HG03469 (cell line): ENCODE results near the gene RIIAD1.
"Not testable (repeated sequence)": the region's sequence is repeated elsewhere in the genome, so short reads cannot be mapped to it uniquely, and the experiment has no call there.

ENCODE experiments used
- ATAC-seq: cut with Tn5 transposase; IDR thresholded peaks from one replicate; pipeline ENCODE4 v1.9.1; 2021; ENCODE audit warnings: mild to moderate bottlenecking, moderate library complexity, moderate number of reproducible peaks; ENCODE audit not compliant: unreplicated experiment

Gene RIIAD1

GRCh38 chr1:151720974-151721787 is at the start of gene RIIAD1:
Gene RIIAD1 (plus strand): TSS chr1:151721522. CDS start chr1:151721537, 15 bp downstream.
- no peak for ATAC-seq

GRCh38 chr1:151673407-151673806 is 47.9 kb upstream of the RIIAD1 start:
- ATAC-seq = no peak

GRCh38 chr1:151680391-151680790 is 40.9 kb upstream of the RIIAD1 start:
- ATAC-seq = no peak

GRCh38 chr1:151680826-151681225 is 40.5 kb upstream of the RIIAD1 start:
- ATAC-seq = no peak

- no peak for ATAC-seq
Observed at GRCh38 chr1:151681923-151682322, 39.4 kb upstream of the RIIAD1 start.

- not testable (repeated sequence) for ATAC-seq
Observed at GRCh38 chr1:151682901-151683300, 38.4 kb upstream of the RIIAD1 start.

GRCh38 chr1:151684128-151684527 is 37.2 kb upstream of the RIIAD1 start:
- no peak for ATAC-seq

GRCh38 chr1:151686561-151686960 is 34.8 kb upstream of the RIIAD1 start:
- no peak for ATAC-seq

- ATAC-seq = no peak
Observed at GRCh38 chr1:151689494-151689893, 31.8 kb upstream of the RIIAD1 start.

- ATAC-seq = no peak
Observed at GRCh38 chr1:151692226-151692625, 29.1 kb upstream of the RIIAD1 start.

- ATAC-seq = no peak
Observed at GRCh38 chr1:151693057-151693651, 28.2 kb upstream of the RIIAD1 start.

- ATAC-seq = no peak
Observed at GRCh38 chr1:151701515-151701914, 19.8 kb upstream of the RIIAD1 start.

GRCh38 chr1:151702936-151703335 is 18.4 kb upstream of the RIIAD1 start:
- ATAC-seq = no peak

GRCh38 chr1:151703813-151704212 is 17.5 kb upstream of the RIIAD1 start:
- no peak for ATAC-seq

GRCh38 chr1:151704246-151704645 is 17.1 kb upstream of the RIIAD1 start:
- ATAC-seq = no peak

GRCh38 chr1:151705146-151705545 is 16.2 kb upstream of the RIIAD1 start:
- no peak for ATAC-seq

GRCh38 chr1:151705753-151706463 is 15.4 kb upstream of the RIIAD1 start:
- no peak for ATAC-seq

GRCh38 chr1:151706464-151707415 is 14.6 kb upstream of the RIIAD1 start:
- no peak for ATAC-seq

- ATAC-seq = no peak
Observed at GRCh38 chr1:151707541-151708065, 13.7 kb upstream of the RIIAD1 start.

GRCh38 chr1:151708891-151709290 is 12.4 kb upstream of the RIIAD1 start:
- no peak for ATAC-seq
